NCI-H2029 treated with DMSO at 0.1 percent for 48 hours (cell line): Measurements from ENCODE around the gene NBDY.

Experiments
- DNase-seq: peaks from one replicate; lab custom pipeline; 2025; lab: John Stamatoyannopoulos, UW

Gene NBDY

GRCh38 chrX:56785442-56785841 is 56.4 kb downstream of the NBDY start:
- no peak for DNase-seq

DNA sequence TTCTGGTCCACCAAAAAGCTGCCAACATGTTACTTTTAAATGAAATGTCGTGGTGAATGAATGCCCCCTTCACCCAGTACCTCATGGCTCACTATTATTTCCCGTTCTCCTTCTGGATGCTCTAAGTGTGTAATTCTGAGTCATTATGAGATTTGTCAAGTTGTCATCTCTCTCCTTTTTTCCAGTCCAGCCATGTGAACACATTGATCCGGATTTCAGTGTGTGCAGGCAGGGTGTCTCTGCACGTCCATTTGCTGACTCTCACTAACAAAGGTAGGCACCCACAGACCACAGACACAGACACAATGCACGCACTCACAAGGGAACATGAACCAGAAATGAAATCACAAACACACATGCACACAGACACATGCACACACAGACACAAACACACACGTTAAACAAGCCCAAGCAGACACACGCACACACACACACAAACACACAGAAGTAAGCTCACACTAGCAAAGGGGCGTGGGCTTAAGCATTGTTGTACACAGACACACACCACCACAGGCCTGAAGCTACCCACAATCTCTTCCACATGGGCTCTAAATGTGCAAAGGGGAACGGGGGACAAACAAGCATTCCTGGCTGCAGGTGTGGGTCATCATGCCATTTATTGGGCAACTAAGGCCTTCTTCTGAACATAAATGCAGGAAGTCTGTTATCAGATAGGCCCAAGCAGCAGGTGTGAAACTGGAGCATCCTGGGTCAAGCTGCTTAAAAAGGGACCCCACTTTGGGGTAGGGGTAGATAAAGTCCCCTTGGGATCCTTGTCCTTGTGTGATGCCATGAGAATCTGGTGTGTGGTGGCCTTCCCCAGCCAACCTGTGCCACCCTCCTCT is 58.1 kb downstream of the NBDY start:
- no peak for DNase-seq

- no peak for DNase-seq
These were observed 58.7 kb downstream of the NBDY start for GRCh38 chrX:56787734-56788152.

GRCh38 chrX:56788229-56788628 is 59.2 kb downstream of the NBDY start:
- DNase-seq, result no peak

DNA sequence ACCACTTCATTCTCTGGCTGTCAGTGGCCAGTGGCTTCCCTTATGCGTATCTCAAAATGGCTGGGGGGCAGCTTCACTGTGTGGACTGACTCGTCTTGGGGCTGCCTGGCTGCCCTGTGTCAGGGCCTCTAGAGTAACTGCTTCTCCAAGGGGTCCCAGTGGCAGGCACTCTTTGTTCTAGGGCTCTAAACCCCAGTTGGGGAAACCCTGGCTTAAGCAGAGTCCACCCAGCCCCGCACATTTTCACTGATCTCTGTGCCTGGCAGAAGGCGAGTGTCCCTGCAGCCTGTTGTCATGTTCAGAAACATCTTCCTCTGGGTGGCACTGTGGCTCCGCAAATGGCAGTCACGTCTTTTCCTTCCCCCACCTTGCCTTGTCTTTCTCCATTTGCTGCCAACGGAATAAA is 59.7 kb downstream of the NBDY start:
- no peak for DNase-seq

DNA sequence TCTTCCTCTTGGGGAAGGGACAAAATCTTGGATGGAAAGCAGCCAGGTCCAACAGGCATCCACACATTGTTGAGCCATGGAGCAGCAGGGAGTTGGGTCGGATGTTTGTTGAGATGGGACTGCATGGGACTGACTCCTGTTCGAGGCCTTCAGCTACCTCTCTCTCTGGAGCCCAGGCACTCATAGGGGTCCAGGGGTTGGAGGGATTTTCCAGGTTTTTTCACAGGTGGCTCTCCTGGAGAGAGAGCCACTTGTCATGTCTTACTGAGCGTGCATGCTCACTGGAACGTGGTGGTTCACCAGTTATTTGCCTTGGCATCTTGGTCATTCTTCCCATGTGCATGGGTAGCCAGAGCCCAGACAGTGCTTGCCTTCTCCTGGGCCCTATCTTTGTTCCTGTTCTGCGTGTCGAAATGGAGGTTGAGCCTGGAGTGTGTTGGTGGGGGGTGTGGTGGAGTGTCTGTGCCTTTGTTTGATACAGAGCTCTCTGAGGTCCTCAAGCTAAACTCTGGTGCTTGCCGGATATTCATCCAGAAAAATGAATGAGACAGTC is 60.6 kb downstream of the NBDY start:
- DNase-seq, result no peak

DNA sequence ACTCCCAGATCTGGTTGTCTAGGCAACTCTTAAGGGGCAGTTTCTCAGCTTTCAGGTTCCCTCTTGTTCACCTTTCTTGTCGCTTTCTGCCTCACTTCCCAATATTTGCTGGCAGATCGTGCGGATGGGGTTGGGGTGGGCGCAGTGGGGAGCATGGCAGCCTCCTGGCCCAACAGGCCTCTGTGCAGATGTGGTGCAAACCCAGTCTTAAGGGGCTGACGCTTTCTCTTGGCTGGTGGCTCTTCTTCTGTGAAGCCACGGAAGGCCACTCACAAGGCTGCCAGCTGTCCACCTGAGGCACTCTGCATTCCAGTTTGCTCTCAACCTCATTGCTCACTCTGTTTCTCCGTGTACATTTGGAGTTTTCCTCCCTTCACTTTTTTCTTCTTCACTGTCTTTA is 61.7 kb downstream of the NBDY start:
- DNase-seq, result no peak

- DNase-seq, result no peak
These were observed 62.4 kb downstream of the NBDY start for GRCh38 chrX:56791456-56791855.

DNA sequence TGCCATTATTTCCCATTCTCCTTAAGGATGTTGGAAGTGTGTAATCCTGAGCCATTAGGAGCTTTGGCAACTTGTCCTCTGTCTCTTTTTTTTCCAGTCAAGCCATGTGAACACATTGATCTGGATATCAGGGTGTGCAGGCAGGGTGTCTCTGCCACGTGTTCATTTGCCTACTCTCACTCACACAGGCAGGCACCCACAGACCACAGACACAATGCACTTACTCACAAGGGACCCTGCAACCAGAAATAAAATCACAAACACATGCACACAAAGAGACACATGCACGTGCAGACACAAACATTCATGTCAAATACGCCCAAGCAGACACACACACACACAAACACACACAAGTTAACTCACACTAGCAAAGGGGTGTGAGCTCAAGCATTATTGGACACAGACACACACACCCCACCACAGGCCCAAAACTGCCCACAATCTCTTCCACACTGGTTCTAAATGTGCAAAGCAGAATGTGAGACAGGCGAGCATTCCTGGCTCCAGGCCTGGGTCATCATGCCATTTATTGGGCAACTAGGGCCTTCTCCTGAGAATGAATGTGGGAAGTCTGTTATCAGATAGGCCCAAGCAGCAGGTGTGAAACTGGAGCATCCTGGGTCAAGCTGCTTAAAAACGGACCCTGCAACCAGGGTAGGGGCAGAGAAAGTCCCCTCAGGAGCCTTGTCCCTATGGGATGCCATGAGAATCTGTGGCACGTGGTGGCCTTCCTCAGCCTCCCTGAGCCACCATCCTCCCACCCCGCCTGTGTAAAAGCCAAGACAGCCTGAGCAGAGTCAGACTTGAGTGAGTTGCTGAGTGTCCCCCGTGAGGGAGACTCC is 63.4 kb downstream of the NBDY start:
- DNase-seq, result no peak

DNA sequence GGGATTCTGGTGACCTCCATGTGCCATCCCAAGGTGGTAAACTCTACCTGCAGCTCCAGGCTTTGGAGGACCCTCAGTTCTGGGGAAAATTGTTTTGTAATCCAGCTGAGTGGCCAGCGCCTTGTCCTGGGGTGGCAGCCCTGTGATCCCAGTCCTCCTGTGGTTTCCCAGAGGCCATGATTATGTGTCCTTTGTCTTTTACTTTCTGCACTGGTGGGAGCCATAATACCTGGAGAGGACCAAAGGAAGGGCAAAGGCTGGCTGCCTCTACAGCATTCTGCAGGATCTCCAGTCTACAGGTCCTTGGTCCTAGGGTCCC is 64.0 kb downstream of the NBDY start:
- no peak for DNase-seq

DNA sequence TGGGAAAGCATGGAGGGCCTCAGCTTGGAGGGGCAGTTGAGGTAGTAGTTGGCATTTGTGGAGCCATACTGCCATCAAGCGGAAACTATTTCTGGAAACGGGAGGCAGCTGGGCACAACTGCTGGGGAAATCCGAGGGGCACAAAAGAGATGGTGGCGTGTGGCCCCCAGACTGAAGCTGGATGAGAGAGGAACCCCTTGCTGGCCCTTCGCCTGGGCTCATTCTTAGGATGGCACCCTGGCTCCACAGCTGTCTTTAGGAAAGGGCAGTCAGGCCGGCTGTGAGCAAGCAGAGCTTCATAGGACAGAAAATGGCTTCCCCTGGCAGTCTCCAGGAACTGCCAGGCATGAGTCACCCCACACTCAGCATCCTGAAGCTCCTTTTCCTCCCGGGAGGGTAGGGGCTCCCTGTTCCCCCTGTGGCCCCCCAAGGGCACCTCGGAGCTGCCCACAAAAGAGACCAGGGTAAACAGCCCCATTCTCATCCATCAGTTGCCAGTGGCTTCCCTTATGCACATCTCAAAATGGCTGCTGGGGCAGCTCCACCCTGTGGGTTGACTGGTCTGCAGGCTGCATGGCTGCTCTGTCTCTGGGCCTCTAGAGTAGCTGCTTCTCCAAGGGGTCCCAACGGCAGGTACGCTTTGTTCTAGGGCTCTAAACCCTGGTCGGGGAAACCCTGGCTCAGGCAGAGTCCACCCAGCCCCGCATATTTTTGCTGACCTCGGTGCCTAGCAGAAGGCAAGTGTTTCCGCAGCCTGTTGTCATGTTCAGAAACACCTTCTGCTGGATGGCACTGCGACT is 64.7 kb downstream of the NBDY start:
- no peak for DNase-seq

GRCh38 chrX:56794404-56795230 is 65.6 kb downstream of the NBDY start:
- peak; percentile 39 for DNase-seq

DNA sequence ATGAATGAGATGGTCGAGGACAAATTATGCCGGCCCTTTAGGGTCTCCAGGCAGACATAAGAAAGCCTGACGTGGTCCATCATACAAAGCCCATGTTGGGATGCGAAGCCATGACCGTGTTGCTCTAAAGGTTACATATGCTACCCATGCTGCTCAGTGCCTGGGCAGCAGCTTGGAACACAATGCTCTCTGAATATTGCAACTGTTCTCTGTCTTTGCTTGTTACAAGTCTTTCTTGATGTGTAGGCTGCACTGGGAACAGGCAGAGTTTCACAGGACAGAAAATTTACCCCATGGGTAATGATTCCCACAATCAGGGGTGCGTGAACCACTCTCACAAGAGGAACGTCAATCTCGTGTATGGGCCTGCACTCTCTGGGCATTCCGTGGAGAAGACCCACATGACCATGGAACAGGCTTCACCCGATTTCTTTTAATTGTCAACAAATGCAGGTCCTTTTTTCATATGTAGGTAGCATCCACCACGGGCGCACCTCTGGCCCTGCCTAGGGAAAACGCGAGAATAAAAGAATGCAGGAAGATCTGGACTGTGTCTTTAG is 66.3 kb downstream of the NBDY start:
- no peak for DNase-seq

DNA sequence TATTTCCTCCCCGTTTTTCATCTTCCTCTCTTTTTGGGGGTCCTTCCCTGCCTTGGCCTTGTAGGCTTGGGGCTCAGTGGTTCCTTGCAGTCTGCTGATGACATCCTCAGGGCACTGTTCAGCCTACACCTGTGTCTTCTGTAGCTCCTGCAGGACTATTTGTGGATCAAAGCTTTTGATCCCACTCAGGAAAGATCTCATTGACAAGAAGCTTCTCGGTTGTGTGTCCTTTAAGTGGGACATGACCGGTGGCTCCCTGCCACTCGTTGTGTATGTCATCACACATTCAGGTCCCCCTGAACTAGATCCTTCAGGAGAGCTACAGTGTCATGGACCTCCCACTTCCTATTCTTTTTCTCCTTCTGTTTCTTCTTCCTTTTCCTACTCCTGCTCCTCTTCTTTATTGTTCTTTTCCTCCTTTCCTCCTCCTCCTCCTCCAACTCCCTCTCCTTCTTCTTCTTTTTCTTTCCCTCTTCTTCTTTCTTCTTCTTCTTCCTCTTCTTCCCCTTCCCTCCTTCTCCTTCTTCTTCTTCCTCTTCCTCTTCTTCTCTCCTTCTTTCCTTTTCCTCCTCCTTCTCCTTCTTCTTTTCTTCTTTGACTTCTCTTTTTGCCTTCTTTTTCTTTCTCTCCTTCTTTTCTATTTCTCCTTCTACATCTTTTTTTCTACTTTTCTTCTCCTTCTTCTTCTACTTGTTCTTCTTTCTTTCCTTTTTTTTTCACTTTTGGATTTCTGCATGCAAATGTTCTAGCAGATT is 67.8 kb downstream of the NBDY start:
- DNase-seq, result no peak

GRCh38 chrX:56797574-56798338 is 68.7 kb downstream of the NBDY start:
- peak; percentile 35 for DNase-seq

DNA sequence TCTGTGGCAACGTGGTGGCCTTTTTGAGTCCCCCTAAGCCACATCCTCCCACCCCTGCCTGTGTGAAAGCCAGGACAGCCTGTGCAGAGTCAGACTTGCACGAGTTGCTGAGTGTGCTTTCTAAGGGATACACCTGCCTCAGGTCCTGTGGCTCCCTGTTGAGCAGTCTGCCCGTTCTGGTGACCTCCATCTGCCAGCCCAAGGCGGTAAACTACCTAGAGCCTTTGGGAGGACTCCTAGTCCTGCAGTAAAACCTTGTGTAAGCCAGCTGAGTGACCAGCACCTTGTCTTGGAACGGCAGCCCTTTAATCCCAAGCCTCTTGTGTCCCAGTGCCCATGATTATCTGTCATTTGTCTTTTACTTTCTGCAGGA is 69.3 kb downstream of the NBDY start:
- no peak for DNase-seq

- no peak for DNase-seq
These were observed 70.1 kb downstream of the NBDY start for GRCh38 chrX:56798866-56799758.

DNA sequence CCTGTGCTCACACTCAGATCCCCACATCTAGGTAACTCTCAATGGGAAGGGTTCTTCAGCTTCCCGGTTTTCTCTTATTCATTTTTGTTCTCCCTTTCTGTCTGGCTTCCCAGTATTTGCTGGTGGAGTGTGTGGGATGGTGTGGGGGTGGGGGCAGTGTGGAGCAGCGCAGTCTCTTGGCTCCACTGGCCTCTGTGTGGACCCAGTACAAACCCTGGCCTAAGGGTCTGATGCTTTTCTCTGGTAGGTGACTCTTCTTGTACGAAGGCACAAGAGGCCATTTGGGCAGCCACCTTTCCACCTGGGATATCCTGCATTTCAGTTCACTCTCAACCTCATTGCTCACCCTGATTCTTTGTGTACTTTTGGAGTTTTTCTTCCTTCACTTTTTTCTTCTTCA is 71.3 kb downstream of the NBDY start:
- no peak for DNase-seq

DNA sequence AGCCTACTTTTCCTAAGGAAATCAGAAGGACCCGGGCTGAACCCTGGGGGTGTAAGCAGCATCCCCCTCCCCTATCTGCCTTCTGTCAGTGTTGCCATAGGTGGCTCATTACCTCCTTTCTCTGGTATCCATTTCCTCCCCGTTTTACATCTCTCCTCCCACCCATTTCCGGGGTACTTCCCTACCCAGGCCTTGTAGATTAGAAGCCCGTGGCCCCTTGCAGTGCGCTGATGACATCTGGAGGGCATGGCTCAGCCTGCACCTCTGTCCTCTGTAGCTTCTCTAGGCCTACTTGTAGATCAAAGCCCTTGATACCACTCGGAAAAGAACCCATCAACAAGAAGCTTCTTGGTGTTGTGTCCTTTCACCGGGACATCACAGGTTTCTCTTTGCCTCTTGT is 71.8 kb downstream of the NBDY start:
- no peak for DNase-seq
